Kidney capillary endothelial cell (primary cell): Measurements from ENCODE around the gene SAMD1.

Experiments used
- DNase-seq: peaks from one replicate; pipeline ENCODE4 v3.0.0-alpha.2; 2018; ENCODE audit warnings: low spot score

Gene SAMD1

GRCh38 chr19:14113762-14114414 is 23.3 kb upstream of the SAMD1 start:
- DNase-seq, result no peak

GRCh38 chr19:14112809-14113385 is 22.3 kb upstream of the SAMD1 start:
- no peak for DNase-seq

GRCh38 chr19:14112051-14112808 is 21.7 kb upstream of the SAMD1 start:
- DNase-seq, result no peak

GRCh38 chr19:14111486-14111885 is 20.9 kb upstream of the SAMD1 start:
- DNase-seq, result no peak

- no peak for DNase-seq
Observed at GRCh38 chr19:14110650-14111049, 20.1 kb upstream of the SAMD1 start.

DNA sequence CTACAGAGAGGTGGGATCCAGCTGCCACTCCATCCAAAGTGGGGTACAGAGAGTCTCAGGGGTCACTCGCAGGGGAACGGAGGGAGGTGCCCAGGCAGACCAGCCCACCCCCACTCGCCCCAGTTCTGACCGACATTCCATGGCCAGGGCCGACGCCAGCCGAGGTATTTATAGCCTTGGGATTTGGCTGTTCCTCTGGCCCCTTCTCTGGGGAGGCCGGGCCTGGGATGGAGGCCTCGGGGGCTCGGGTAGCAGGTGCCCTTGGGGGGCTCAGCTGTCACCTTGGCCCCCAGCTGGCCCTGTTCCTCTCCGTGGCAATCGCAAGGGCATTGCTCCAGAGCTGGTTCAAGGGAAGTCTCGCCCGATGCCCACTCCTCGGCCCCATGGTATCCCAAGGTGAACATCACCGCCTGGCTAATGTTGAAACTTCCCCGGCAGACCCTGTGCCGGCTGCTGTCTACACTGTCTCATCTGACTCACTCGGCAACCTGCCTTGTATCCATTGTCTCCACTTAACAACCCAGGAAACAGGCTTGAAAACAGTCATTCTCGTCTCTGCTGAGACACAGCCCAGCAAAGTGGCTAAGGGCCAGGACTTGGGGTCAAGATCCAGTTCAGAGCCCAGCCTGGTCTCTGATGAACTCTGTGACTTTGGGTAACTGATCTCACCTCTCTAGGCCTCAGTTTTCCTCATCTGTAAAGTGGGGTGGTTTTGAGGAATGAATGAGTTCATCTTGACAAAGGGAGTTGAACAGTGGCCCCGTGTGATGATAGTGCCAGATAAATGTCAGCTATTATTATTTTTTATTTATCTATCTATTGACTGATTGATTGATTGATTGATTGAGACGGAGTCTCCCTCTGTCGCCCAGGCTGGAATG is 17.3 kb upstream of the SAMD1 start:
- DNase-seq, result peak; percentile 92

DNA sequence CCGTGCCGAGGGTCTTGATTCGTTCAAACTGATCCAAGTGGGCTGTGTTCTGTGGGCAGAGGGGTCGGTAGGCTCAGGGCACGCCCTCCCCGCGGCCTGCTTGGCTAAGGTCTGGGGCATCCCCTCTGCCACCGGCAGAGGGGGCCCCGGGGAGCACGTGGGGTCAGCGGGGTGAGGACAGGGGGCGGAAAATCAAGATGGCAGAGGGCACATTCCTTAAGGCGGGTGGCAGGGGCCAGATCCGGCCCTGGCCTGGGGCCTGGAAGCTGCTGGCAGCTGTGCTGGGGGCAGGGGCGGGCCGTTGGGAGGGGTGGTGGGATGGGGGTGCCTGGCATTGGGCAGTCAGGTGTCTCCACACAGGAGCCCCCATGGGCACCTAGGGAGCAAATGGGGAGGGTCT is 16.3 kb upstream of the SAMD1 start:
- DNase-seq, result no peak

DNA sequence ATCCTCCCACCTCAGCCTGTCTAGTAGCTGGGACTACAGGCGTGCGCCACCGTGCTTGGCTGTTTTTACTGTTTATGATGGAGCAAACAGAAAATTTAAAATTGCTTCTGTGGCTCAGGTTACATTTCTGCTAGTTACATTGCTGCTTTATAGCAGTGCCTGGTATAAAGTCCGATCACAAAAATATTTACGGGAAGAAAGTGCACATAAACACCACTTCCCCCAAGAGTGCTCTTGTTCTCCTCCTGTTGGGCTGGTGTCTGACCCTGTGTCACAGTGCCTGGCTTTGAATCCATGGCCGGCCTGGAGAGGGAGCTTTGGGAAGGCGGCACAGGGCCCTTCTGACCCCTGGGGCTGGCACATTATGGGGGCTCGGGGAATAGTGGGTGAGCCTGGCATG is 15.1 kb upstream of the SAMD1 start:
- no peak for DNase-seq

DNA sequence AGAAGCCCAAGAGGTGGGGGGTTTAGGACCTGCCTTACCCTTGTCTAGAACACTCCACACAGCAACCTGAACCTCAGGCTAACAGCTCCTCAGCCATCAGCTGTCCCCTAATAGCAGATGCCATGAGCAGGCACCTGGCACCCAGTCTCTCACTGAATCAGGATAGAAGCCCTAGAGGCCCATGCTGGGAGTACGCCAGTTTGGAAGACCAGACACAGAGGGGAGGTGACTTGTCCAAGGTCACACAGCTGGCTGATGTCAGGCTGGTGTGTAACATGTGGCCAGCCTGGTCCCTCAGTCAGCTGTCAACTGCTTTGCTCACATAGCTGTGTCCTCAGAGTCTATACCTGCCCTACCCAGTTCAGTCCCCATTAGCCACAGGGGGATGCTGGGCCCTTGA is 12.8 kb upstream of the SAMD1 start:
- DNase-seq, result no peak

DNA sequence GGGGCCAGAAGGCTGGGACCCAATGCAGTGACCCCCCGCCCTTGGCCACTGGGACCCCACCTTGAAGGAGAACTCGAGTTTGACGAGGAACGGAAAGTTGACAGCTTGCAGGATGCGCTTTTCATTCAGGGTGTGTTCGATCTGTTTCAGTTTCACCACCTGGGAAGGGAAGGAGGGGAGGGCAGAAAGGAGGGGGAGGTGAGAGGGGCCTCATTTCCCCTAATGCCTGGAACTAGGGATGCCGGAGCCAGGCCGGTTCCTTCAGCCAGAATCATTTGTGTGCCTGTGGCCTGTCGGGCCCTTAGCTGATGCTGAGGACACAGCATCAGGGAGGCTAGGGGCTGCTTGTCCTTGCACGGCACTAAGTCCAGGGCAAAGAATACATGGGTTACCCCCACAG is 12.2 kb upstream of the SAMD1 start:
- no peak for DNase-seq

DNA sequence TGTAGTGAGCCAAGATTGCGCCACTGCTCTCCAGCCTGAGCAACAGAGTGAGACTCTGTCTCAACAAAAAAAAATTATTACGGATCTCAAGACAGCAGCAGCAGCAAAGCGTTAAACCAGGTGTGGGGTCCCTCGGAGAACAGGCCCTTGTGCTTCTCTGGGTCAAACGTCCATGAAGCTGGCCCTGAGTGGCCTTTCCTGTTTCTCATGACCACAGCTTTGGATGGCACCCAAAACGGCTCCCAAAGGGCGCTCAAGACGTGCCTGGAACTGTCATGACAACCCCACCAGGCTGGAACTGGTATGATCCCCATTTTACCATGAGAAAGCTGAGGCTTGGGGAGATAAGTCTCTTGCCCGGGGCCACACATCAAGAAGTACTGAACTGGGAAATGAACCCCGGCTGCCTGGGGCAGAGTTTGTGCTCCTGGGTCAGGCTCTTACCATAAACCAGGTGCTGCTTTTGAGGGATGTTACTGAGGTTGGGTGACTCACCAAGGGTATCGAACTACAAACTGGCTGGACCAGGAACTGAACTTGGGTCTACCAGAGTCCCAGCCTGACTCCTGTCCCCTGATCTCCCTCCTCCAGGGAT is 11.6 kb upstream of the SAMD1 start:
- DNase-seq, result no peak

DNA sequence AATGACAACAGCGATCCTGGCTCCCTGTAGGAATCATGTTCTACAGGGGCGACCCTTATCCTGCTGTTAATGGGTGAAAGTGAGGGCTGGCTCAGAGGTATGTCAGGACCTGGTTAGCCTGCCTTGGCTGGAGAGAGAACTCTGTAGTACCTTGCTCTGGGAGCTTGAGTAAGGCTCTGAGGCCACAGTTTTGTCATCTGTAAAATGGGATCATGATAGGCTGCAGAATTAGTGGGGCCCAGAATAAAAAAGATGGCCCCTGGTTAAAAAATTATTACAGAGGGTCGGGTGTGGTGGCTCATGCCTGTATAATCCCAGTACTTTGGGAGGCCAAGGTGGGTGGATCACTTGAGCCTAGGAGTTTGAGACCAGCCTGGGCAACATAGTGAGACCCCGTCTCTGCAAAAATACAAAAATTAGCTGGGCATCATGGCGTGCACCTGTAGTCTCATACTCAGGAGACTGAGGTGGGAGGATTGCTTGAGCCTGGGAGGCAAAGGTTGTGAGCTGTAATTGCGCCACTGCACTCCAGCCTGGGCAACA is 10.5 kb upstream of the SAMD1 start:
- DNase-seq, result no peak

- DNase-seq, result no peak
Observed at GRCh38 chr19:14097532-14098151, 7.1 kb upstream of the SAMD1 start.

GRCh38 chr19:14096272-14096992 is 5.9 kb upstream of the SAMD1 start:
- no peak for DNase-seq

DNA sequence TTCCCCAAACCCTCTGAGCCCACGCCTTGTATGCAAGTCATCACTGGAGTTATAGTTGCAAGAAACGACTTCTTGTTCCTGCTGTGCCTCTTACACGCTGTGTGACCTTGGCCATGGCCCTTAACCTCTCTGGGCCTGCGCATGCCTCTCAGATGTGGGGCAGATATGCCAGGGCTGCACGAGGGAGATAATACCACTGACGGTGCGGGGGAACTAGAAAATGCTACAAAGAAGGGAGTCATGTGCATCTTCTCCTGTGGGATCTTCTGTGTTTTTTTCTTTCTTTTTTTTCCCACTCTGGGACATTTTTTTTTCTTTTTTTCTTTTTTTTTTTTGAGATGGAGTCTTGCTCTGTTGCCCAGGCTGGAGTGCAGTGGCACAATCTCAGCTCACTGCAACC is 4.3 kb upstream of the SAMD1 start:
- no peak for DNase-seq

GRCh38 chr19:14093117-14093823 is 2.7 kb upstream of the SAMD1 start:
- DNase-seq, result no peak

DNA sequence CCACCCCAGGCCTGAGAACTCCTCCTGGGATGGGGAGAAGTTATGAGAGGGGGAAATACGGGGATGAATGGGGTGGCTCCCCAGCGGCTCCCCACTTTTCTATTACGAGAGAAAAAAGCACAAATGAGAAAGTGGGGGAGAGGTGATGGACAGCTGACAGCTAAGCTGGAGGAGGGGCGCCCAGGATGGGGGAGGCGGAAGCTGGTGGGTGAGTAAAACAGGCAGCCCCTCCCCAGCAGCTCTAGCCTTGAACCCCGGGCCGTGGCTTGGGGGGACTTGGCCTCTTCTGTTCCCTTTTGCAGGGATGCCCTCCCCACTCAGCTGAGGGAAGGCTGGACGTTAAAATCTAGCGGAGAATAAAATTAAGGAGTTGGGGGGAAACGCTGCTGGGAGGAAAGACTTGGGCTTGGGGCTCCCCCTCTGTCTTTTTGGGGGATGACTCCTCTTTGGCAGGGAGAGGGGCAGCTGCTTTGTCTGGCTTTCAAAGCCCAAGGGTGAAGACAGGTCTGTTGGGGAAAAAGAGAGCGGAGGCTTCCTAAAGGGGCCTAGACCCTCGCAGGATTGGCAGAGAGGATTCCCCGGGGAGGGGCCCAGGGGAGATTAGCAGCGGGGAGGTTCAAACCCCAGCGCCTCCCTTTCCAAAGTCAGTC is 1.4 kb upstream of the SAMD1 start:
- no peak for DNase-seq

DNA sequence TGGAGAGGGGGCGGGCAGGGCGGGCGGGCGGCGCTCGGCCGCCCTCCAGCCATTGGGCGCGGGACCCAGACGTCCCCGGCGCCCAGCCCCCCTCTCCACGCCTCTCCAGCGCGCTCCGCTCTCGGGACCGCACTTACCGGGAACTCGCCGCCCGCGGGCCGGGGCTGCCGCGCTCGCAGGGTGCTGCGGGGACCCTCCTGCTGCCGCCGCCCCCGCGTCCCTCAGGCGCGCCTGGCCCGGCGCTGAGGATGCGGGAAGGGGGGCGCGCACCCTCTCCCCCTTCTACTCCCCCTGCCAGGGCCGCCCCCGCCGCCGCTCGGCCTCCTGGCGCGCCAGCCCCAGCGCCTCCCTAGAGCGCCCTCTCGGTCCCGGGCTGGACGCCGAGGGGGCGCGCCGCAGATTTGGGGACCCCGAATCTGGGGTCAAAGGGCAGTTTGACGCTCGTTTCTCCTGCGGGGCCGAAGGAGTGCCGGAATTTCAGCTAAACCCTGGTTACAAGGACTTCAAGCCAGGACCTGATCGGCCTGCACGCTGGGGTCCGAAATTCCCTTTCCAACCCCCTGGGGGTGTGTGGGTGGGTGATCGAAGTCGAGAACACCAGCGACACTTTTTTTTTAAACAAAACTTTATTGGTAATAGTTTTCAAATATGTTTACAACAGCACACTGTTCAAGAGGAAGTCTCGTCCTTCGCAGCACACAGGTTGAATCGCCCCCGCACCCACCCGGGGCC is 696 bp upstream of the SAMD1 start:
- DNase-seq, result no peak
